ENCODE measurements around the gene FAM193A. TPM values are rescaled to one million over a fixed set of nuclear protein-coding genes. Genes with fewer than 3 reads are reported as not detected.
A peak's percentile ranks its signal among the peaks of the same experiment; 100 is the strongest.
"Not testable (repeated sequence)": the region's sequence is repeated elsewhere in the genome, so short reads cannot be mapped to it uniquely, and the experiment has no call there.

The FAM193A gene
- total RNA-seq, 1 experiment from 2014 or later, result 38.2 TPM

GRCh38 chr4:2672082-2672481 lies 135.6 kb downstream of the FAM193A start:
- peaks cover 59% of the 10 kb centered on the region for H3K36me3 ChIP-seq (ENCODE audit: insufficient read depth, low read length, poor library complexity, severe bottlenecking)
- no peaks in the 10 kb centered on the region for H3K9me3 ChIP-seq (ENCODE audit: low read depth, low read length, poor library complexity, severe bottlenecking)
- no peak for TF ChIP-seq EZH2 (IDR thresholded peaks at IDR 0.05; ENCODE audit: borderline replicate concordance, low read depth, low read length, poor library complexity, severe bottlenecking)
- TF ChIP-seq, protein P1, sequence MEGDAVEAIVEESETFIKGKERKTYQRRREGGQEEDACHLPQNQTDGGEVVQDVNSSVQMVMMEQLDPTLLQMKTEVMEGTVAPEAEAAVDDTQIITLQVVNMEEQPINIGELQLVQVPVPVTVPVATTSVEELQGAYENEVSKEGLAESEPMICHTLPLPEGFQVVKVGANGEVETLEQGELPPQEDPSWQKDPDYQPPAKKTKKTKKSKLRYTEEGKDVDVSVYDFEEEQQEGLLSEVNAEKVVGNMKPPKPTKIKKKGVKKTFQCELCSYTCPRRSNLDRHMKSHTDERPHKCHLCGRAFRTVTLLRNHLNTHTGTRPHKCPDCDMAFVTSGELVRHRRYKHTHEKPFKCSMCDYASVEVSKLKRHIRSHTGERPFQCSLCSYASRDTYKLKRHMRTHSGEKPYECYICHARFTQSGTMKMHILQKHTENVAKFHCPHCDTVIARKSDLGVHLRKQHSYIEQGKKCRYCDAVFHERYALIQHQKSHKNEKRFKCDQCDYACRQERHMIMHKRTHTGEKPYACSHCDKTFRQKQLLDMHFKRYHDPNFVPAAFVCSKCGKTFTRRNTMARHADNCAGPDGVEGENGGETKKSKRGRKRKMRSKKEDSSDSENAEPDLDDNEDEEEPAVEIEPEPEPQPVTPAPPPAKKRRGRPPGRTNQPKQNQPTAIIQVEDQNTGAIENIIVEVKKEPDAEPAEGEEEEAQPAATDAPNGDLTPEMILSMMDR (conservative IDR thresholded peaks at IDR 0.05; ENCODE audit: low read depth, low read length), result no peak
- H3K4me1 ChIP-seq (ENCODE audit: insufficient read depth, low read length, poor library complexity, severe bottlenecking), result no peaks in the 10 kb centered on the region
- H3K27me3 ChIP-seq (replicated peaks; ENCODE audit: insufficient read depth, low read depth, low read length, poor library complexity), result no peaks in the 10 kb centered on the region
- intact Hi-C loops (cut with micrococcal nuclease; ENCODE audit: unreplicated experiment), result no loop called here
- H3K27ac ChIP-seq (ENCODE audit: low read depth, low read length, poor library complexity, severe bottlenecking), result no peak overlapping the region
- ChIA-PET POLR2A (ENCODE audit: low non-redundant PET) (no interaction called here), CTCF (interaction anchor here (1.3 kb wide), 1 partner anchor 14 kb away, joined by 6 read pairs; no protein-coding TSS in a partner anchor)
- no TSS peak for BruUV-seq (replicated peaks)
- no peak for DNase-seq (ENCODE audit: low spot score)
- H3K4me3 ChIP-seq (ENCODE audit: low read depth, low read length, poor library complexity, severe bottlenecking), result no peak overlapping the region

GRCh38 chr4:2672700-2673099 lies 136.3 kb downstream of the FAM193A start:
- no peak for DNase-seq (ENCODE audit: low spot score)
- CTCF ChIA-PET, result interaction anchor here (1.3 kb wide), 1 partner anchor 14 kb away, joined by 6 read pairs; no protein-coding TSS in a partner anchor
- POLR2A ChIA-PET (ENCODE audit: low non-redundant PET), result no interaction called here
- Histone ChIP-seq H3K4me1 (ENCODE audit: insufficient read depth, low read length, poor library complexity, severe bottlenecking) (no peaks in the 10 kb centered on the region), H3K4me3 (ENCODE audit: low read depth, low read length, poor library complexity, severe bottlenecking) (no peak overlapping the region), H3K27me3 (replicated peaks; ENCODE audit: insufficient read depth, low read depth, low read length, poor library complexity) (no peaks in the 10 kb centered on the region), H3K36me3 (ENCODE audit: insufficient read depth, low read length, poor library complexity, severe bottlenecking) (peaks cover 56% of the 10 kb centered on the region), H3K27ac (ENCODE audit: low read depth, low read length, poor library complexity, severe bottlenecking) (no peak overlapping the region), H3K9me3 (ENCODE audit: low read depth, low read length, poor library complexity, severe bottlenecking) (no peaks in the 10 kb centered on the region)
- no TSS peak for BruUV-seq (replicated peaks)
- no peak for TF ChIP-seq EZH2 (IDR thresholded peaks at IDR 0.05; ENCODE audit: borderline replicate concordance, low read depth, low read length, poor library complexity, severe bottlenecking)
- TF ChIP-seq, protein P1 (conservative IDR thresholded peaks at IDR 0.05; ENCODE audit: low read depth, low read length), result no peak
- intact Hi-C loops (cut with micrococcal nuclease; ENCODE audit: unreplicated experiment), result no loop called here

- no peaks in the 10 kb centered on the region for H3K27me3 ChIP-seq (replicated peaks; ENCODE audit: insufficient read depth, low read depth, low read length, poor library complexity)
- peak; percentile 11 for DNase-seq (ENCODE audit: low spot score)
- peaks cover 56% of the 10 kb centered on the region for H3K36me3 ChIP-seq (ENCODE audit: insufficient read depth, low read length, poor library complexity, severe bottlenecking)
- H3K9me3 ChIP-seq (ENCODE audit: low read depth, low read length, poor library complexity, severe bottlenecking), result no peaks in the 10 kb centered on the region
- no TSS peak for BruUV-seq (replicated peaks)
- TF ChIP-seq, protein P1 (conservative IDR thresholded peaks at IDR 0.05; ENCODE audit: low read depth, low read length), result peak; percentile 56
- TF ChIP-seq EZH2 (IDR thresholded peaks at IDR 0.05; ENCODE audit: borderline replicate concordance, low read depth, low read length, poor library complexity, severe bottlenecking), result no peak
- H3K27ac ChIP-seq (ENCODE audit: low read depth, low read length, poor library complexity, severe bottlenecking), result no peak overlapping the region
- no peaks in the 10 kb centered on the region for H3K4me1 ChIP-seq (ENCODE audit: insufficient read depth, low read length, poor library complexity, severe bottlenecking)
- ChIA-PET POLR2A (ENCODE audit: low non-redundant PET) (no interaction called here), CTCF (interaction anchor here (1.3 kb wide), 1 partner anchor 13 kb away, joined by 6 read pairs; no protein-coding TSS in a partner anchor)
- intact Hi-C loops (cut with micrococcal nuclease; ENCODE audit: unreplicated experiment), result no loop called here
- no peak overlapping the region for H3K4me3 ChIP-seq (ENCODE audit: low read depth, low read length, poor library complexity, severe bottlenecking)
These were observed 136.7 kb downstream of the FAM193A start for GRCh38 chr4:2673157-2673556.

DNA sequence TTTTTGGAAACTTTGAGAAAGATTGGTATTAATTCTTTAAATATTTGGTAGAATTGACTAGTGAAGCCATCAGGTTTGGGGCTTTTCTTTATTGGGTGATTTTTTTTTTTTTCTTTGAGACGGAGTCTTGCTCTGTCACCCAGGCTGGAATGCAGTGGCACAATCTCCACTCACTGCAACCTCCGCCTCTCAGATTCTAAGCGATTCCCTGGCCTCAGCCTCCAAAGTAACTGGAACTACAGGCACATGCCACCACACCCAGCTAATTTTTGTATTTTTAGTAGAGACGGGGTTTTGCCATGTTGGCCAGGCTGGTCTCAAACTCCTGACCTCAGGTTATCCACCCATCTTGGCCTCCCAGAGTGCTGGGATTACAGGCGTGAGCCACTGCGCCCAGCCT lies 143.3 kb downstream of the FAM193A start:
- BruUV-seq (replicated peaks); H3K9me3 ChIP-seq (ENCODE audit: low read depth, low read length, poor library complexity, severe bottlenecking); intact Hi-C loops (cut with micrococcal nuclease; ENCODE audit: unreplicated experiment); H3K4me3 ChIP-seq (ENCODE audit: low read depth, low read length, poor library complexity, severe bottlenecking); DNase-seq (ENCODE audit: low spot score); H3K27me3 ChIP-seq (replicated peaks; ENCODE audit: insufficient read depth, low read depth, low read length, poor library complexity); H3K4me1 ChIP-seq (ENCODE audit: insufficient read depth, low read length, poor library complexity, severe bottlenecking); POLR2A ChIA-PET (ENCODE audit: low non-redundant PET); CTCF ChIA-PET; H3K27ac ChIP-seq (ENCODE audit: low read depth, low read length, poor library complexity, severe bottlenecking): not testable (repeated sequence)
- H3K36me3 ChIP-seq (ENCODE audit: insufficient read depth, low read length, poor library complexity, severe bottlenecking), result peaks cover 40% of the 10 kb centered on the region
